SU-DHL-6 (cell line): Measurements from ENCODE around the gene EEF1AKMT4.

Experiments
- H2AFZ ChIP-seq: fragments of 200-600 bp; sonication (generic); 2 replicates; pipeline ENCODE4 v1.6.1; 2014; ENCODE audit warnings: low read depth, mild to moderate bottlenecking, moderate library complexity, mixed read lengths, antibody characterized with exemption, low read length; ENCODE audit not compliant: severe bottlenecking
- H3F3A ChIP-seq: fragments of 200-600 bp; shearing (Covaris generic); 2 replicates; pipeline ENCODE4 v1.6.0; 2016; ENCODE audit warnings: antibody characterized with exemption, mild to moderate bottlenecking; ENCODE audit not compliant: insufficient read depth
- H3K27ac ChIP-seq: fragments of 200-600 bp; sonication (generic); 2 replicates; pipeline ENCODE4 v1.5.1; 2016; ENCODE audit warnings: low read depth, mild to moderate bottlenecking, low read length, moderate library complexity, mixed read lengths
- H3K27me3 ChIP-seq: fragments of 200-600 bp; sonication (generic), shearing (Covaris generic); 2 replicates; pipeline ENCODE4 v1.6.0; 2014; ENCODE audit warnings: mild to moderate bottlenecking, low read length
- H3K36me3 ChIP-seq: fragments of 200-600 bp; sonication (generic); 2 replicates; pipeline ENCODE4 v1.6.1; 2014; ENCODE audit warnings: mild to moderate bottlenecking, low read length, mixed read lengths
- H3K4me2 ChIP-seq: fragments of 300-600, 200-600 bp; shearing (Covaris generic), sonication (generic); 2 replicates; pipeline ENCODE4 v1.6.0; 2014; ENCODE audit warnings: low read length, low read depth, mild to moderate bottlenecking; ENCODE audit not compliant: poor library complexity, severe bottlenecking
- H3K4me3 ChIP-seq: fragments of 200-600 bp; sonication (generic); 2 replicates; pipeline ENCODE4 v1.5.1; 2014; ENCODE audit warnings: antibody characterized with exemption, low read length, mild to moderate bottlenecking, mixed read lengths; ENCODE audit not compliant: insufficient read depth, poor library complexity, severe bottlenecking
- H3K79me2 ChIP-seq: fragments of 200-600 bp; sonication (generic); 2 replicates; pipeline ENCODE4 v1.6.1; 2014; ENCODE audit warnings: mild to moderate bottlenecking, low read length, moderate library complexity; ENCODE audit not compliant: insufficient read depth
- H3K9ac ChIP-seq: fragments of 200-600 bp; sonication (generic); 2 replicates; pipeline ENCODE4 v1.7.0; 2014; ENCODE audit warnings: mild to moderate bottlenecking, low read length
- H3K9me2 ChIP-seq: fragments of 200-600 bp; sonication (generic); replicated peaks from 2 replicates; pipeline ENCODE4 v1.6.1; 2014; ENCODE audit warnings: low read length; ENCODE audit not compliant: insufficient read depth
- H3K9me3 ChIP-seq: fragments of 200-600 bp; sonication (generic); 2 replicates; pipeline ENCODE4 v1.6.1; 2014; ENCODE audit warnings: low read length, mixed read lengths; ENCODE audit not compliant: insufficient read depth
- H4K20me1 ChIP-seq: fragments of 200-600 bp; sonication (generic); 2 replicates; pipeline ENCODE4 v1.6.1; 2014; ENCODE audit warnings: low read depth, mild to moderate bottlenecking, antibody characterized with exemption, low read length, moderate library complexity, mixed read lengths
- CTCF ChIP-seq: fragments of 200-600 bp; sonication (generic); IDR thresholded peaks from one replicate; pipeline ENCODE4 v1.5.1; 2017; ENCODE audit warnings: antibody characterized with exemption, mild to moderate bottlenecking, low read length, moderate library complexity; ENCODE audit not compliant: insufficient read depth, poor library complexity, severe bottlenecking
- EZH2phosphoT487 ChIP-seq: fragments of 200-600 bp; sonication (generic), shearing (Covaris generic); conservative IDR thresholded peaks from 2 replicates; pipeline ENCODE4 v1.6.1; 2018; ENCODE audit warnings: mild to moderate bottlenecking, antibody characterized with exemption, low read length, moderate library complexity, mixed read lengths

Gene EEF1AKMT4

GRCh38 chr3:184240384-184241140 lies 8.9 kb upstream of the EEF1AKMT4 start:
- no peak for TF ChIP-seq EZH2phosphoT487
- TF ChIP-seq CTCF = no peak
- no peak overlapping the region for H3K27ac ChIP-seq
- no peaks in the 10 kb centered on the region for H3K36me3 ChIP-seq
- no peak overlapping the region for H3K4me2 ChIP-seq
- no peak overlapping the region for H2AFZ ChIP-seq
- no peaks in the 10 kb centered on the region for H4K20me1 ChIP-seq
- H3K4me3 ChIP-seq = no peak overlapping the region
- H3K9ac ChIP-seq = no peak overlapping the region
- no peaks in the 10 kb centered on the region for H3K9me2 ChIP-seq
- no peaks in the 10 kb centered on the region for H3K79me2 ChIP-seq
- no peaks in the 10 kb centered on the region for H3K27me3 ChIP-seq
- no peaks in the 10 kb centered on the region for H3K9me3 ChIP-seq
- H3F3A ChIP-seq = peaks cover 6% of the 10 kb centered on the region; the same call in 1 of the 2 replicates

- Histone ChIP-seq H3K79me2 (peaks cover 3% of the 10 kb centered on the region; the same call in 1 of the 2 replicates), H3K4me2 (no peak overlapping the region), H2AFZ (no peak overlapping the region), H3K36me3 (no peaks in the 10 kb centered on the region), H3K4me3 (no peak overlapping the region), H3K27ac (no peak overlapping the region), H3K27me3 (no peaks in the 10 kb centered on the region), H4K20me1 (no peaks in the 10 kb centered on the region), H3K9ac (no peak overlapping the region), H3F3A (peaks cover 6% of the 10 kb centered on the region; the same call in 1 of the 2 replicates), H3K9me2 (no peaks in the 10 kb centered on the region), H3K9me3 (no peaks in the 10 kb centered on the region)
- TF ChIP-seq EZH2phosphoT487 = no peak
- no peak for TF ChIP-seq CTCF
Observed at GRCh38 chr3:184241141-184241446, 8.4 kb upstream of the EEF1AKMT4 start.

- Histone ChIP-seq H3K36me3 (no peaks in the 10 kb centered on the region), H3K27ac (no peak overlapping the region), H3K9me2 (no peaks in the 10 kb centered on the region), H3K9ac (no peak overlapping the region), H4K20me1 (no peaks in the 10 kb centered on the region), H3K9me3 (no peaks in the 10 kb centered on the region), H2AFZ (no peak overlapping the region), H3K79me2 (peaks cover 8% of the 10 kb centered on the region; the same call in 1 of the 2 replicates), H3K4me2 (no peak overlapping the region), H3F3A (peaks cover 6% of the 10 kb centered on the region; the same call in 1 of the 2 replicates), H3K27me3 (no peaks in the 10 kb centered on the region), H3K4me3 (no peak overlapping the region)
- TF ChIP-seq EZH2phosphoT487 = no peak
- TF ChIP-seq CTCF = peak; percentile 25
Observed at GRCh38 chr3:184241447-184242296, 7.8 kb upstream of the EEF1AKMT4 start.
